ENCODE results near the gene CRB1.

Gene CRB1

GRCh38 chr1:197304638-197305200 lies 36.7 kb downstream of the CRB1 start:
- DNase-seq: no peak

- DNase-seq: no peak
Measured at GRCh38 chr1:197305925-197306324, 37.9 kb downstream of the CRB1 start.

- no peak for DNase-seq
Measured at GRCh38 chr1:197306381-197307062, 38.5 kb downstream of the CRB1 start.

- DNase-seq: no peak
Measured at GRCh38 chr1:197307136-197307535, 39.1 kb downstream of the CRB1 start.

GRCh38 chr1:197307551-197307950 lies 39.5 kb downstream of the CRB1 start:
- no peak for DNase-seq

GRCh38 chr1:197311081-197311480 lies 43.0 kb downstream of the CRB1 start:
- DNase-seq: no peak

GRCh38 chr1:197312163-197312562 lies 44.1 kb downstream of the CRB1 start:
- DNase-seq: no peak

GRCh38 chr1:197313713-197314112 lies 45.7 kb downstream of the CRB1 start:
- no peak for DNase-seq

GRCh38 chr1:197314682-197315081 lies 46.6 kb downstream of the CRB1 start:
- DNase-seq: no peak

GRCh38 chr1:197319631-197320030 lies 51.6 kb downstream of the CRB1 start:
- no peak for DNase-seq

GRCh38 chr1:197320991-197321531 lies 53.0 kb downstream of the CRB1 start:
- no peak for DNase-seq

- no peak for DNase-seq
Measured at GRCh38 chr1:197321811-197322210, 53.8 kb downstream of the CRB1 start.

- no peak for DNase-seq
Measured at GRCh38 chr1:197327776-197328364, 59.8 kb downstream of the CRB1 start.

GRCh38 chr1:197330213-197330612 lies 62.2 kb downstream of the CRB1 start:
- no peak for DNase-seq

- no peak for DNase-seq
Measured at GRCh38 chr1:197331565-197331964, 63.5 kb downstream of the CRB1 start.

GRCh38 chr1:197333041-197333440 lies 65.0 kb downstream of the CRB1 start:
- DNase-seq: no peak

- DNase-seq: no peak
Measured at GRCh38 chr1:197336571-197336970, 68.5 kb downstream of the CRB1 start.

- no peak for DNase-seq
Measured at GRCh38 chr1:197339106-197340060, 71.3 kb downstream of the CRB1 start.

- DNase-seq: no peak
Measured at GRCh38 chr1:197341626-197342025, 73.6 kb downstream of the CRB1 start.

GRCh38 chr1:197342044-197342565 lies 74.1 kb downstream of the CRB1 start:
- DNase-seq: no peak

GRCh38 chr1:197342669-197343068 lies 74.6 kb downstream of the CRB1 start:
- no peak for DNase-seq

- no peak for DNase-seq
Measured at GRCh38 chr1:197343663-197344273, 75.7 kb downstream of the CRB1 start.

All from stimulated activated CD4-positive, alpha-beta T cell treated with anti-CD3 and anti-CD28 coated beads, Interleukin-2, amount 100 ng/mL, for 48 hours (primary cell).